ENCODE measurements around the gene SPINK9.

SPINK9 gene

DNA sequence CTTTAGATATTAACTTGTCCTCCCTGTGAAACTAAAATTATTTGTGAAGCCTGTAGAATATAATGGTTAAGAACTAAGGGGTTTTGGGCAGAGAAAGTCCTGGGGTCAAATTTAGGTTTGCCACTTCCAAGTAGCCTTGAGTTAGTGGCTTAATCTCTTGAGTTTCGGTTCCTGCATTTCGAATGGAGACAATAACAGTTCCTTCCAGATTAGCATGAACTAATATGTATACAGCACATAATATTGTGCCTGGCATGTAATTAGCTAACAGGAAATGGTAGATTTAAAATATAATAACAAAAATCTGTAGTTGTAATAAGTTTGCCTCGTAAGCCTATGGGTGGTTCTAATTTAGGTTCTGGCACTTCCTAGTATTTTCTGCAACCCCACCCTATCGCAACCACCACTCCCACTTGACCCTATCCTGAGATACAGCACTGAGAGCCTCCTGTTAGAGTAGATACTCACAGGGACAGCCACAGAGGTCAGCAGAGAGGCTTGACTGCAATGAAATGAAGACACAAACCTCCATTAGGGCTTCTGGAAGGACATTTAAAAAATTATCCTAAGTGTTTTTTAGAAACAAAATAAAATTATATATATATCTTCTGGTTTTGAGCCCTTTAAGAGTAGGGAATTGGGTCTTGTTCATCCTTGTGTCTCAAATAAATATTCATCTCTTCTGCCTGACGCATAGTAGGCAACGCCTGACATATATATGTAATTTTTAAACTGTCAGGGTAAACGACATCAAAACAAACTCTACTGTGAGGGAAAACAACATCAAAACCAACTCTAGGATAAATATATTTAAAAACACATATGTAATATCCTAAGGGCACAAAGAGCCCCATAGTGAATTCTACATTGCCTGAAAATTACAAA is 8.5 kb downstream of the SPINK9 start:
- TF ChIP-seq FOXP2 (optimal IDR thresholded peaks at IDR 0.05; ENCODE audit: borderline replicate concordance, extremely low read depth, extremely low read length, insufficient read depth) (no peak), TAF1 (IDR thresholded peaks at IDR 0.05; ENCODE audit: borderline replicate concordance, insufficient read depth, low read length) (no peak), POLR2AphosphoS5 (IDR thresholded peaks at IDR 0.05; ENCODE audit: low read depth, low read length) (no peak), SIN3A (IDR thresholded peaks at IDR 0.05; ENCODE audit: borderline replicate concordance, insufficient read depth, low read length) (no peak)
- TF ChIP-seq, protein P1, sequence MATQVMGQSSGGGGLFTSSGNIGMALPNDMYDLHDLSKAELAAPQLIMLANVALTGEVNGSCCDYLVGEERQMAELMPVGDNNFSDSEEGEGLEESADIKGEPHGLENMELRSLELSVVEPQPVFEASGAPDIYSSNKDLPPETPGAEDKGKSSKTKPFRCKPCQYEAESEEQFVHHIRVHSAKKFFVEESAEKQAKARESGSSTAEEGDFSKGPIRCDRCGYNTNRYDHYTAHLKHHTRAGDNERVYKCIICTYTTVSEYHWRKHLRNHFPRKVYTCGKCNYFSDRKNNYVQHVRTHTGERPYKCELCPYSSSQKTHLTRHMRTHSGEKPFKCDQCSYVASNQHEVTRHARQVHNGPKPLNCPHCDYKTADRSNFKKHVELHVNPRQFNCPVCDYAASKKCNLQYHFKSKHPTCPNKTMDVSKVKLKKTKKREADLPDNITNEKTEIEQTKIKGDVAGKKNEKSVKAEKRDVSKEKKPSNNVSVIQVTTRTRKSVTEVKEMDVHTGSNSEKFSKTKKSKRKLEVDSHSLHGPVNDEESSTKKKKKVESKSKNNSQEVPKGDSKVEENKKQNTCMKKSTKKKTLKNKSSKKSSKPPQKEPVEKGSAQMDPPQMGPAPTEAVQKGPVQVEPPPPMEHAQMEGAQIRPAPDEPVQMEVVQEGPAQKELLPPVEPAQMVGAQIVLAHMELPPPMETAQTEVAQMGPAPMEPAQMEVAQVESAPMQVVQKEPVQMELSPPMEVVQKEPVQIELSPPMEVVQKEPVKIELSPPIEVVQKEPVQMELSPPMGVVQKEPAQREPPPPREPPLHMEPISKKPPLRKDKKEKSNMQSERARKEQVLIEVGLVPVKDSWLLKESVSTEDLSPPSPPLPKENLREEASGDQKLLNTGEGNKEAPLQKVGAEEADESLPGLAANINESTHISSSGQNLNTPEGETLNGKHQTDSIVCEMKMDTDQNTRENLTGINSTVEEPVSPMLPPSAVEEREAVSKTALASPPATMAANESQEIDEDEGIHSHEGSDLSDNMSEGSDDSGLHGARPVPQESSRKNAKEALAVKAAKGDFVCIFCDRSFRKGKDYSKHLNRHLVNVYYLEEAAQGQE (IDR thresholded peaks at IDR 0.05; ENCODE audit: insufficient read depth in 1 of 2, low read depth in 2 of 2, low read length in 2 of 2), result no peak

DNA sequence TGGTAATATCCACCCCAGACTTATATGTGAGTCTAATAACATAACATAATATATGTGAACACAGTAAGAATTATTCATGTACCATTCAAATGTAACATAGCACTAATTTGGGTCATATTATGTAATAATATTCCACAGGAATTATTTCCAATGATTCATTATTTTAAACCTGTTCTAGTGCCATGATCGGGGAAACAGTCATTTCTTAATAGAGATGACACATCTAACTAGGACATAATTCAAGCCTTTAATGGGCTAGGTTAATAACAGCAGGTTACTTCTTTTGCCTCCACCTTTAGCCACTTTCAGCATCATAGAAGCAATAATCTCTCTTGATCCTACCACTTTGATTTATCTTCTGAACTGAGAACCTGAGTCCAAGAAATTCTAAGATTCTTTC is 12.3 kb downstream of the SPINK9 start:
- TF ChIP-seq, protein P1 (IDR thresholded peaks at IDR 0.05; ENCODE audit: insufficient read depth in 1 of 2, low read depth in 2 of 2, low read length in 2 of 2), result no peak

DNA sequence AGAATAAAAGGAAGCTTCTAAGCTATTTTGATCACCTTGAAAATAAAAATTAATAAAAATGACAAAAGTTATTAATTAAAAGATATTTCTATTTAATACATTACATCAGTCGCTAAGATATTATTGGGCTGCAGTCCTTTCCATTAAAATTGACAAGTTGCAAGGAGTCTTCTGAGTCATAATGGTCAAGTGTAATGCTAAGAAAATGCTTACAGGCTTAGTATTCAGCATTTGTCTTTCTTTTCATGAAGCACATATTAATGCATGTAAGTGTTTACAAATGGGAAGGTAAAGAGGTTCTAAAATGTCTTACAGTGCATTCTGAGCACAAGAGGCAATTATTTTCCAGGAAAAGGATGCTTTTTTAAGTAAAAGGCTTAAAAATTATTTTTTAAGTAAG is 17.3 kb downstream of the SPINK9 start:
- TF ChIP-seq FOXP2 (optimal IDR thresholded peaks at IDR 0.05; ENCODE audit: borderline replicate concordance, extremely low read depth, extremely low read length, insufficient read depth) (no peak), SIN3A (IDR thresholded peaks at IDR 0.05; ENCODE audit: borderline replicate concordance, insufficient read depth, low read length) (no peak), TAF1 (IDR thresholded peaks at IDR 0.05; ENCODE audit: borderline replicate concordance, insufficient read depth, low read length) (no peak), POLR2AphosphoS5 (IDR thresholded peaks at IDR 0.05; ENCODE audit: low read depth, low read length) (no peak)
- TF ChIP-seq, protein P1 (IDR thresholded peaks at IDR 0.05; ENCODE audit: insufficient read depth in 1 of 2, low read depth in 2 of 2, low read length in 2 of 2), result no peak

DNA sequence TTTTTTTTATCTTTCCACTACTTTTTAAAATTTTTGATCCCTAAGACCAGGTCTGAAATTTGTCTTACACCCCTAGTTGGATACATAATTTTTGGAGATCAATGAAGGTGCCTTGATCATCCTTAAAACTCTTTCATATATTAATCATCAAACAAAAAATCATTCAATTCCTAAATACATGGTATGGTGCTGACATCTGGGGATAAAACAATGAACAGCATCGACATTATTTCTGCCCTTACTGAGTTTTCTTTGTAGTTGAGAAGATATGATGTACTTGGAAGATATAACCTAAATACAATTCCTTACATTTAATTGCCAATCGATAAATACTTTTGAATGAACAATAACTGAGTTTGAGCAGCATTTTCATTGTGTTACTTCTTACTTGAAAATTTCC is 18.3 kb downstream of the SPINK9 start:
- TF ChIP-seq TAF1 (IDR thresholded peaks at IDR 0.05; ENCODE audit: borderline replicate concordance, insufficient read depth, low read length) (no peak), POLR2AphosphoS5 (IDR thresholded peaks at IDR 0.05; ENCODE audit: low read depth, low read length) (no peak), SIN3A (IDR thresholded peaks at IDR 0.05; ENCODE audit: borderline replicate concordance, insufficient read depth, low read length) (no peak), FOXP2 (optimal IDR thresholded peaks at IDR 0.05; ENCODE audit: borderline replicate concordance, extremely low read depth, extremely low read length, insufficient read depth) (no peak)
- TF ChIP-seq, protein P1 (IDR thresholded peaks at IDR 0.05; ENCODE audit: insufficient read depth in 1 of 2, low read depth in 2 of 2, low read length in 2 of 2), result no peak
